HG03039 (cell line): ENCODE data around the gene SPINK2.

Experiments used
- ATAC-seq: cut with Tn5 transposase; IDR thresholded peaks from one replicate; pipeline ENCODE4 v1.9.1; 2021; ENCODE audit warnings: mild to moderate bottlenecking, moderate library complexity; ENCODE audit not compliant: unreplicated experiment

SPINK2 gene

GRCh38 chr4:56799824-56800756, 21.4 kb downstream of the SPINK2 start:
- ATAC-seq, result peak; percentile 93

GRCh38 chr4:56799161-56799759, 22.2 kb downstream of the SPINK2 start:
- ATAC-seq, result no peak

GRCh38 chr4:56796211-56796610, 25.3 kb downstream of the SPINK2 start:
- no peak for ATAC-seq

- ATAC-seq, result no peak
Measured at GRCh38 chr4:56791316-56791715, 30.2 kb downstream of the SPINK2 start.

GRCh38 chr4:56790691-56791091, 30.8 kb downstream of the SPINK2 start:
- ATAC-seq, result no peak

GRCh38 chr4:56788081-56788480, 33.4 kb downstream of the SPINK2 start:
- ATAC-seq, result no peak

- ATAC-seq, result no peak
Measured at GRCh38 chr4:56787380-56787779, 34.1 kb downstream of the SPINK2 start.

GRCh38 chr4:56786955-56787354, 34.5 kb downstream of the SPINK2 start:
- no peak for ATAC-seq

GRCh38 chr4:56783986-56784385, 37.5 kb downstream of the SPINK2 start:
- ATAC-seq, result no peak

- no peak for ATAC-seq
Measured at GRCh38 chr4:56782019-56782418, 39.5 kb downstream of the SPINK2 start.

- ATAC-seq, result no peak
Measured at GRCh38 chr4:56773346-56773745, 48.2 kb downstream of the SPINK2 start.

- no peak for ATAC-seq
Measured at GRCh38 chr4:56772134-56772533, 49.4 kb downstream of the SPINK2 start.

GRCh38 chr4:56768763-56769162, 52.7 kb downstream of the SPINK2 start:
- ATAC-seq, result no peak

- ATAC-seq, result no peak
Measured at GRCh38 chr4:56768316-56768715, 53.2 kb downstream of the SPINK2 start.

GRCh38 chr4:56767567-56767966, 53.9 kb downstream of the SPINK2 start:
- ATAC-seq, result no peak

- no peak for ATAC-seq
Measured at GRCh38 chr4:56764775-56765174, 56.7 kb downstream of the SPINK2 start.

- ATAC-seq, result no peak
Measured at GRCh38 chr4:56764223-56764622, 57.3 kb downstream of the SPINK2 start.

- peak; percentile 41 for ATAC-seq
Measured at GRCh38 chr4:56762484-56763250, 58.8 kb downstream of the SPINK2 start.

- no peak for ATAC-seq
Measured at GRCh38 chr4:56760183-56760582, 61.3 kb downstream of the SPINK2 start.
